ENCODE measurements around the gene PARP8. TPM values are rescaled to one million over a fixed set of nuclear protein-coding genes. Genes with fewer than 3 reads are reported as not detected.

PARP8 gene
- total and polyA plus RNA-seq, 2 of the 4 experiments (the other 2 are of a cell fraction), result 6.9 to 8.2 TPM

- H2BK15ac ChIP-seq (ENCODE audit: low read depth, low read length), result no peak overlapping the region
- H3K27me3 ChIP-seq (ENCODE audit: control insufficient read depth, insufficient read depth, low read length), result no peaks in the 10 kb centered on the region
- TF ChIP-seq RCOR1 (IDR thresholded peaks at IDR 0.05; ENCODE audit: insufficient replicate concordance, low read length) (no peak), MAZ (IDR thresholded peaks at IDR 0.05; ENCODE audit: borderline replicate concordance, low read depth, low read length) (no peak), MXI1 (IDR thresholded peaks at IDR 0.05; ENCODE audit: borderline replicate concordance, low read depth, low read length) (no peak), POLR2A (IDR thresholded peaks at IDR 0.05; ENCODE audit: low read depth, low read length) (no peak), CEBPB (IDR thresholded peaks at IDR 0.05; ENCODE audit: low read depth, low read length) (no peak), USF2 (IDR thresholded peaks at IDR 0.05; ENCODE audit: low read depth, low read length) (no peak), ELK1 (IDR thresholded peaks at IDR 0.05; ENCODE audit: borderline replicate concordance, low read depth, low read length) (no peak), NFE2L2 (IDR thresholded peaks at IDR 0.05; ENCODE audit: low read depth, low read length) (no peak), SMC3 (IDR thresholded peaks at IDR 0.05; ENCODE audit: low read depth, low read length) (no peak), BHLHE40 (IDR thresholded peaks at IDR 0.05; ENCODE audit: low read depth, low read length) (no peak), MAFK (IDR thresholded peaks at IDR 0.05; ENCODE audit: low read depth, low read length) (no peak)
- 0 out of 2 replicates have a peak, but pooled peaks cover 1% of the 10 kb centered on the region for H3K36me3 ChIP-seq (ENCODE audit: control insufficient read depth, insufficient read depth, low read length)
- 0 out of 2 replicates have a peak, but pooled peaks cover 1% of the 10 kb centered on the region for H3K4me1 ChIP-seq (ENCODE audit: control insufficient read depth, insufficient read depth, low read length)
- no peak overlapping the region for H2AK9ac ChIP-seq (replicated peaks; ENCODE audit: low read depth, low read length, poor library complexity)
- no peak overlapping the region for H3K56ac ChIP-seq (ENCODE audit: extremely low read depth, insufficient read depth, low read length)
- H3K4ac ChIP-seq (ENCODE audit: low read depth, low read length), result no peak overlapping the region
- H3K4me2 ChIP-seq (ENCODE audit: low read depth, low read length), result no peak overlapping the region
- H3K23ac ChIP-seq (ENCODE audit: low read depth, low read length), result no peak overlapping the region
- no TSS peak for BruUV-seq (replicated peaks)
- dilution Hi-C loops (cut with HindIII; ENCODE audit: low sequenced_read_pairs, unreplicated experiment) (no loop called here), intact Hi-C loops (cut with micrococcal nuclease) (no loop called here), in situ Hi-C loops (cut with MboI; ENCODE audit: low sequenced_read_pairs) (no loop called here)
- WGBS, 2 experiments (ENCODE audit: extremely low coverage in 2 of 2, insufficient read length in 1 of 2), result no CpG with 5 or more reads among the region's 2 CpGs
- H3K4me3 ChIP-seq (ENCODE audit: insufficient read depth, low read depth, low read length), result no peak overlapping the region
- H3K27ac ChIP-seq (ENCODE audit: insufficient read depth, low read length), result no peak overlapping the region
- no peaks in the 10 kb centered on the region for H3K9me1 ChIP-seq (ENCODE audit: insufficient read depth, low read length)
- POLR2A ChIA-PET (ENCODE audit: unreplicated experiment), result no interaction called here
- no peak overlapping the region for H2BK20ac ChIP-seq (ENCODE audit: low read depth, low read length)
- H3K9ac ChIP-seq (ENCODE audit: low read depth, low read length), result no peak overlapping the region
- no peak for DNase-seq
- no peak overlapping the region for H4K91ac ChIP-seq (ENCODE audit: insufficient read depth, low read depth, low read length)
- H4K5ac ChIP-seq (ENCODE audit: low read depth, low read length), result no peak overlapping the region
- no peak overlapping the region for H2AK5ac ChIP-seq (ENCODE audit: low read depth, low read length)
- ATAC-seq (ENCODE audit: low read depth), result no peak
- no peak overlapping the region for H3K18ac ChIP-seq (ENCODE audit: low read depth, low read length)
- no peak overlapping the region for H2BK120ac ChIP-seq (ENCODE audit: low read depth, low read length)
- no peaks in the 10 kb centered on the region for H4K20me1 ChIP-seq (ENCODE audit: insufficient read depth, low read length)
- no peak overlapping the region for H2BK5ac ChIP-seq (ENCODE audit: low read depth, low read length, poor library complexity, severe bottlenecking)
- CTCF ChIA-PET, result no interaction called here
- no peak overlapping the region for H4K8ac ChIP-seq (ENCODE audit: low read depth in 2 of 2, low read length in 2 of 2)
- H3K9me3 ChIP-seq (ENCODE audit: control insufficient read depth, insufficient read depth, low read length), result no peaks in the 10 kb centered on the region
- no peak overlapping the region for H3K14ac ChIP-seq (replicated peaks; ENCODE audit: low read depth, low read length)
- no peak overlapping the region for H2AFZ ChIP-seq (replicated peaks; ENCODE audit: low read length, poor library complexity)
- no peaks in the 10 kb centered on the region for H3K79me1 ChIP-seq (ENCODE audit: low read depth in 1 of 2, low read length in 2 of 2)
Observed at GRCh38 chr5:50766042-50766441, 99.6 kb downstream of the PARP8 start.

Measured in IMR-90 (cell line).